GM21367 (cell line): Measurements from ENCODE around the gene MLF2.
"Not testable (repeated sequence)": the region's sequence is repeated elsewhere in the genome, so short reads cannot be mapped to it uniquely, and the experiment has no call there.

Experiments used
- ATAC-seq: cut with Tn5 transposase; IDR thresholded peaks from one replicate; pipeline ENCODE4 v1.9.1; 2021; ENCODE audit not compliant: unreplicated experiment

MLF2 gene

DNA sequence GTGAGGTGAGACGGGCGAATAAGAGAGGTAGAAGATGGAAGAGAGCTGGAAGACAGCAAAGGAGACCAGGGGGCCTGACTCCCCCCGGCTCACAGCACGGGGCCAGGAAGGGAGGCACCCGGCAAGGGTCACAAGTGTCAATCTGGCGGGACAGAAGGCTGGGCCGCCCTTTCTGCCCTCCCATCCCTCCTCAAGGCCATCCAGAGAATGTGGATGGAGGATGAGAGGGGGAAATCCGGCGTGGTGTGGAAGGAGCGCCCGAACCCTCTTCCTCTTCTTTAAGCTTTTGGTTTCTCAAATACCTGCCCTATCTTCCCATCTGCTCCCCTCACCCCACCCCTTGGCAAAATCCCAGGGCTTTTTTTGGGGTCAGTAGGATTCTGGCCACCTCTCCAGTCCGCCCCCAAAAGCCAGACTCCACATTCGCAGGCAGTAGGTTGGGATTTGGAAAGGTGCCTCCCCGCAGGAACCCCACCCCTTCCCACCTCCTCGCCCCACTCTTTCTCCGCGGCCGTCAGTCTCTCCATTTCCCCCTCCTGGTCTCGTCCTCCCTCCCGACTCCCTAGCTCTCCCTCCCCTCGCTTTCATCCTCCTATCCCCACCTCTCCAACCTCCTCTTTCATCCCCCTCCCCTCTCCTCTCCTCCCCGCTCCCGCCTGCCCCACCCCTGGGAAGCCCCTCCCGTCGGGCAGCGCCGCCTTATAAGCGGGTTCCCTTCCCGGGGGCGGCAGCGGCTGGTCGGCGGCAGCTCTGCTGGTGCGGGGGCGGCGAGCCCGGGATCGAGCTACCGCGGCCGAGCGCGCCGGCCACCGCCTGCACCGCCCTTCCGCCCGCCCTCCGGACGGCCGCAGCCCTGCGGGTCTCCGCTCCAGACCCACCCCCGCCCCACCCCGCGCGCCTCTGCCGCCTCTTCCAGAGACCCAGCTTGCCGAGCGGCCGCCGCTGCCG, 13.0 kb upstream of the MLF2 start, which contains the start of gene PTMS:
PTMS (plus strand) TSS at position 730 of the 948 bp plus-strand sequence. CDS start 343 bp downstream, outside the sequence.
- peak; percentile 12 for ATAC-seq

DNA sequence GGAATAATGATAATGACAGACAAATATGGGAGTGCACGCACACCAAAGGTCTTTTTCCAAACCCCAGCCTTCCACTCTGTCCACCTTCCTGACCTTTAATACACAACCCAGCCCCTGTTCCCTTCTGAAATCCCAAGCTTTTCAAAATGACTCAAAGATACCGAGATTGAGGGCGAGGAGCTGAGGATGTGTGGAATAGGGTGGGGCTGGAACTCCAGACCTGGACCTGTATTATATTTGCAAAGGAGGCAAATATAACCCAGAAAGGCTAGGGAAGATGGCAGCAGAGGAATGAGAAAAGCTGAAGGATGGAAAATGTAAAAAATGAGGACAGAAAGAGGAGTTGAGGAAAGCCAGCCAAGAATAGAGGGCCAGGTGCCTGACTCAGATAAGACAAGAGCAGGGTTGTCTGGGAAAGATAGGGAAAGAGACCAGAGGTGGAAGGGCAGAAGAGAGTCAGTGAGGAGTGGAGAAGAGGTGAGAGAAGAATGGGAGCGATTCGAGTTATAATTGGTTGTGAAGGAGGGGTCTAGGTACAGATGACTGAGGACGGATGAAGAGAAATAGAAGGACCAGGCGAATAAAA, 12.2 kb upstream of the MLF2 start:
- no peak for ATAC-seq

DNA sequence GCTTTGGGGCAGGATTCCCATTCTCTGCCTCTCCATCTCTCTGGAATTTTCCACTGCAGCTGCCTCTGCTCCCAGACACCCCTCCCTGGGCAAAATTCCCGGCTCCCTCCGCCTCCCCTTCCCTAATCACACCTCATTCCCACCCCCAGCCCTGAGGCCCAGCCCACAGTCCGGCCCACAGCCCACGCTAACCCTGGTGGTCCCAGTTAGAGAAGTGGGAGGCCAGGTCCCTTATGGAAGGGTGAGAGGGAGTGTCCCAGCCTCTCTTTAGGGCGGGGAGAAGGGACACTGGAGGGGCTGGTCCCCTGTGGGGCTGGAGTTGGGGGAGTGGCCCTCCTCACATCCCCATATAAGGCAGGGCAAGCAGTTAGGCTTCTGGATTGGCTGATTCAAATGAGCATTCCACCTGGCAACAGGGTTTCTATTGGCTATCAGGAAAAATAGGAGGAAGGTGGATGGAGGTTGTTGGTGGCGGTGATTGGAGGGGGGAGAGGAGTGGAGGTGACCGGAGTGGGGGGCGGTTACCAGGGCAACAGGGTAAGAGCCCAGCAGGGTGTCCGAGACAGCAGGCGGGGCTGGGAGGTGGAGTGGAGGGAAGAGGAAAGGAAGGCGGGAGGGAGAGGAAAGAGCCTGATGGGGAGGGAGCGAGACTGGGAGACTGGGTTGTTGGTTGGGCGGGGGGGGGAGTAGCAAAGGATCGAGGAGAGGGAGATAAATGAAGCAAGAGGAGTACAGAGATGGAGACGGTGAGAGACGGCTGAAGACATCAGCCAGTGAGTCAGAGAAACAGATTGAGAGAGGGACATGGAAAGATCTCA, 11.3 kb upstream of the MLF2 start:
- peak; percentile 77 for ATAC-seq

DNA sequence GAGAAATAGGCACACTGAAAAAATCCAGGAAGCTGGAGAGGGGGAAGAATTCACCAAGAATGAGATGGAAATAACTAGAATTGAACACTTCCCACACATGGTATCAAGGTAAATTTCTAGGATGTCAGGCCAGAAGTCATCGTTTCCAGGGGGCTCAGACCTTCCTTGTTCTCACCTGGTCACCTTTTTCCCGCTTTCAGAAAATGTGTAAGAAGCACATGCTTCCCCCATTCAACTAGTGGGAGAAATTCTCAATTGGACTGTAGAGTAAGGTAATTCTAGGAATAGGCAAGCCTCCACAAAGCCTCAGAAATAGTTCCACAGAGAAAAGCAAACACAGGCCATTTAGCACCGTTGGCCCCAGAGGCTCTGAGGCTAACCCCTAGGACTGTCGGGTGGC, 10.4 kb upstream of the MLF2 start:
- ATAC-seq: no peak

DNA sequence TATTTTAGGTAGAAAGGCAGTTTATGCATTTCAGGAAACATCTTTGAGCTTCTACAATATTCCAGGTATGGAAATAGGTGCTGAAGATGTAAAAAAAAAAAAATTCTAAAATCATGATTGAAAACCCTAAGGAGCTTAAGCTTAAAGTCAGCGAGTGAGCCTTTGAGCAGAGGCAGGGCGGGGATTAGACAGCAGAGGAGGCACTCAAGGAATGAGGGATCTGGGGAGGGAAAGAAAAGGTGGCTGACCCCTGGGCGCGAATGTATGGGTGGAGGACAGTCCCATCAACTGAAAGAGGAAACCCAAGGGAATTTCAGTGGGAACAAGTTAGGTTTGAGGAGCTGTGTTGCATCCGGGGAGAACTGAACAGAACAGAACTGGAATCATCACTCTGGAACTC, 6.8 kb upstream of the MLF2 start:
- no peak for ATAC-seq

DNA sequence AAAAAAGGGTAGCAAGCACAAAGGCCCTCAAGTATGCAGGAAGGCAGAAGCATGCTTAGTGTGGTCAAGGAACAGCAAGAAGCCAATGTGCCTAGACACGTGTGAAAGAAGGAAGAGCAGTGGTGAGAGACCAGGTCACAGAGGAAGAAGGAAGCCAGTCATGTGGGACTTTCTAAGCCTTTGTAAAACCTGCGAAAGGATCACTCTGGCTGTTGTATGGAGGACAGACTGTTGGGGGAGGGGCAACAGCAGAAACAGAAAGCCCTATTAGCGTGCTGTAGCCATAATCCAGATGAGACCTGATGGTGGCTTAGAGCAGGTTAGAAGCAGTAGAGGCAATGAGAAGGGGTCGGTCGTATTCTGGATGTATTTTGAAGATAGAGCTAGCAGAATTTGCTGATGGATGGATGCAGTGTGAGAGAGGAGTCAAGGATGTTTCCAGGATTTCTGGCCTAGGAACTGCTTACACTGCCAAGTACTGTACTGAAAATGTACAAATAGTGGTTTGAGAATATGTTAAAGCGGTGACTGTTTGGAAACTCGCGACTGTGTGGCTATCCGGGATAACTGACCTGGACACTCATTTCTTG, 5.7 kb upstream of the MLF2 start:
- no peak for ATAC-seq

DNA sequence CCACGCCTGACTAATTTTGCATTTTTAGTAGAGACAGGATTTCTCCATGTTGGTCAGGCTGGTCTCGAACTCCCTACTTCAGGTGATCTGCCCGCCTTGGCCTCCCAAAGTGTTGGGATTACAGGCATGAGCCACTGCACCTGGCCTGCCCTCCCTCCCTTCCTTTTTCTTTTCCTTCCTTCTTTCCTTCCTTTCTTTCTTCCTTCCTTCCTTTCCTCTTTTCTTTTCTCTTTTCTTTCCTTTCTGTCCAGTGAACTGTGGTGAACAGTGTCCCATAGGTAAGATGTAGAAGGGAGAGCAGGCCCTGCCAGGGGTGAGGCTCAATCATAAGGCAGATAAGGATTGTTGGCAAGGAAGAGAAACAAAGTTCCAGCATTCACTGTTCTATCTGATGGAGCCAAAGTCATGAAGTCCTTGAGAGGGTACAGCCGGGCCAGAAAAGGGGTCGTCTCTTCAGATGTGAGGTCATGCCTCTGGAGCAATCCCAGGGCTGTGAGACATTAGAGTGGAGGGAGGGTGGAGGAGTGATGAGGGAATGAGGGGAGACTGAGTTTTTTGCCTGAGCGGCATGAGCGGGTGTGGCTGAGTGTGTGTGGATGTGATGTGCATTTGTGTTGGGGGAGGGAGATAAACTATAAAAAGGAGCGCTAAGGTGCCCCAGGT, 4.2 kb upstream of the MLF2 start:
- ATAC-seq: no peak

DNA sequence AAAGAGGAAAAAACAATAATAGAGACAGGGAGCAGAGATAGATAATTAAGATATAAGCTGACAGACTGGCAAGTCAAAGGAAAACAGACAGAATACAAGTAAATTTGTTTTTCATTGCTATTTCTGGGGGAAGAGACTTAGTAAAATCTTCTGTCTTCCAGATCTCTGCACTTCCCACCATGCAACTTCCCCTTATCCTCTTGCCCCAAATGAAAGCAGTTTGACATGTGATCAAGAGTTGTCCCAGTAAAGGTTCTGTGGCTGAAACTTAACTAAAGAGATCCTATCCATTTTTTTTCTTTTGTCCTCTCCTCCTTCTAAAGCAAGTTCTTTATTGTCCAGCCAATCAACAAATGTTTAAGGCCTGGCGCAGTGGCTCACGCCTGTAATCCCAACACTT, 1.5 kb upstream of the MLF2 start:
- no peak for ATAC-seq

DNA sequence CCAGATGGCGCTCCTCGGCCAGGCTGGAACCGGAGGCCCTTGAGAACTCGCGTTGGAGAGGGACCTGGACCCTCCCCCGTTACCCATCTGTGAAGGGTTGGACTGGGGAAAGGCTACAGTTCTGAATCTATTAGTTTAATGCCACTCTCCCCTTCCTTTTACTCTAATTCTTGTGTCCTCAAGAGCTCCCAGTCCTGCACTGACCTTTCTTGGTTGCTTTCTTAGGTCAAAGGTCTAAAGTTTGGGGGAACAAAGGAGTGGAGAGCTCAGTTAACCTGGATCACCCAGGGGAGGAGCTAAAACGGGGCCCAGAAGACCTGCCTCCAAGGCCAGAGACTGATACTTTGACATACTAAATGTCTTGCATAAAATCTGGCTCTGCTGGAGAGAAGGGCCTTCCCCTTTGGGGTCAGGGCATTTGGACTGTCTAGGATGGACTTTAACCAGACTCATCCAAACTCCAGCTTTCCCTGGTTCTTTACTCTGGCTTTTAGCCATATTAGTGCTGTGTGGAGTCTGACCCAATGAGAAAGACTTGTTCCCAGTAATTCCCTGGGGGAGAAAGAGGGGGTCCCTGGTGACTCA, 923 bp upstream of the MLF2 start:
- no peak for ATAC-seq

DNA sequence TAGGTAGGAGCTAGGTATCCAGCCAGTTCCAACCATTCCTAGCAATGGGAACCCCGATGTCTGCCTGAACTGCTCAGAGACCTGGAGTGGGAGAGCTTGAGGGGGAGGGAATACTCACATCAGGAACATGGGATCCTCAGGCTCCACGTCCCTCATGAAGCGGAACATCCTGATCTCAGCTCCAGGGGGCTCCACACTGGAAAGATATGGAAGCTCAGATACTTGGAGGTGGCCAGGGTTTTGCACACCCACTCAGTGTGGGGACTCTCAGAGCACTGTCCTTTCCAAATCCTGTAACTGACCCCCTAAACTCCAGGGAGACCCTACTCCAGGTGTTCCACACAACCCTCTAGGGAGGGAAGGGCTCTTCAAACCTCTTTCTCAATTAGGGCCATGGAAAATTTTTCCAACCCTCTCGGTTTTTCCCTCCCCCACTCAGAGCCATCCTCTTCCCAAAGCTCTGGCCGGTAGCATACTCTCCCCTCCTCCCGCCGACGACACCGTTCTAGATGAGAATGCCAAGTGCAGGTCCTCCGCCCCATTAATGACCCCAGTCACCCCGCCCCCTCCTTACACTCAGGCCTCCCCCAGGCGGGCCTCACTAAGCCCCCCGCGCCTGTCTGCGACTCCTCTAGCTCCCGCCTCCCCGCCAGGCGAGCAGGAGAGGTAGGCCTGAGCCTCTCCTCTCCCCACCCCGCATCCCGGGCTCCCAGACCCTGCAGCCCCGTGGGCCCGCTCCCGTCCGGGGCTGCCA, 597 bp downstream of the MLF2 start:
- ATAC-seq: no peak

DNA sequence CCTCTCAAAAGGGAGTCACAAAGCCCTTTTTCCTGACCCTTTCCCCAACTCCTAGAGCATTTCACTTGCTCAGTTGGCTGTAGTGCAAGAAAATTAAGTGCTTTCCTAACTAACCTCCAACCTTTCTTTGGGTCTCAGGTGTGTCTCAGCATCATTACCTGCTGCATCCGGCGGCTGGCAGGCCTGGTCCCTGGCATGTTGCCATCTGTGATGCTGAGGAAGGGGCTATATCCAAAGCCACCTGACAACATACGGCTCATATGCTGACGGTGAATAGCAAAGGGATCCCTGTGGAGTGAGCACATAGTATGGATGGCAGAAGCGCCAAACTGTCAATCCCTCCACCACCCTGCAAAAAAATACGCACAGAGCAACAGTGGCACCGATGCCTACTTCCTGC, 1.2 kb downstream of the MLF2 start:
- no peak for ATAC-seq

DNA sequence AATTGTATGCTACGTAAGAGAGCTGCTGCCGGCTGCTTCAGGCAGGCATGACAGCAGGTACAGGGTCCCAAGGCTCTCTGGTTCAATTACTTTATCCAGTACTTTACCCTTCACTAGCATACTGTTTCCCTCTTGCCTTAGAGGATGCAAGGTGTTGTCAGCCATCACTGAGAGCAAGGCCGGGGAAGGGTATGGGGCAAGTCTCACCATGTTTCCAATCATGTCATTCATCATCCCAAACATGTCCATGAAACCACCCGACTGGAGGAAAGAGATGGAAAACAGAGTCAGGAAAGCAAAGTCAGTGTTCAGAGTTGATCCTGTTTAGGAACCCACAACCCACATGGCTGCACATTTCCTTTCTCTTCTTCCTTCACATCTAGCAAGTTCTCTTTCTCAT, 2.4 kb downstream of the MLF2 start:
- ATAC-seq: no peak

DNA sequence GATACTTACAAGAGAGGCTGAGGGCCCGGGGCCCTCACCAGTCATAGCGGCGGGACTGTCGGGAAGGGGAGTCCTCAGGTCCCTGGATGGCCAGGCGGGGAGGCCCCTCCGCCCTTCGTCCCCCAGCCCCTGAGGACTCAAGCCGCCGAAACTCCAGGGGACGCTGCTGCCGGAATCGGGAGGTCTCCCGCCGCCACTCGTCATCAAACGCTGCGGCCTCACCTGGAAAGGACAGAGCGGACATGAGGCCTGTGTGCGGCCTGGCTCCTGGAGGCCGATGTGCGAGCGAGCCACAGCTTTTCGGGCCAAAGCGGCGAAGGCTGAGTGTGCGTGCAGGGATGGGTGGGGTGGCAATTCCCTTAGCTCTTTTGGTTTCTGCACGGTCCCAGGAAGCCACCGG, 4.2 kb downstream of the MLF2 start:
- ATAC-seq: no peak

DNA sequence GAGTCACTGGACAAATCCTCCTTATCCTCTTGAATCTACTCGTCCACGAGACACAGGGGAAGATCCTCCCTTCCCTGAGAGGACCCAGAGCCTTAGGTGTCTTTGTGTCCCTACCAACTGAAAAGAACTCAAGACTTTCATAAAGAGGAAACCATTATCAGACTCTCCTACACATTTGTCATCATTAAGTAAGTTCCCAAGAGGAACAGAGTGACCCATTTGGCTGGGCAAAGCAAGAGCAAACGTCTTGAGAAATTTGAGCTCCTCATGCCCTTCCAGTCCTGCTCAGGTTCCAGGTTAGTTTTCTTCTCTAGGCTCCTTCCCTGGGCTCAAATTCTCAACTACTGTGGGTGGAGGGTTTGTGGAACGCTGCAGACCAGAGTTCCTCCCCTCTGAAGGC, 5.7 kb downstream of the MLF2 start:
- ATAC-seq: no peak

DNA sequence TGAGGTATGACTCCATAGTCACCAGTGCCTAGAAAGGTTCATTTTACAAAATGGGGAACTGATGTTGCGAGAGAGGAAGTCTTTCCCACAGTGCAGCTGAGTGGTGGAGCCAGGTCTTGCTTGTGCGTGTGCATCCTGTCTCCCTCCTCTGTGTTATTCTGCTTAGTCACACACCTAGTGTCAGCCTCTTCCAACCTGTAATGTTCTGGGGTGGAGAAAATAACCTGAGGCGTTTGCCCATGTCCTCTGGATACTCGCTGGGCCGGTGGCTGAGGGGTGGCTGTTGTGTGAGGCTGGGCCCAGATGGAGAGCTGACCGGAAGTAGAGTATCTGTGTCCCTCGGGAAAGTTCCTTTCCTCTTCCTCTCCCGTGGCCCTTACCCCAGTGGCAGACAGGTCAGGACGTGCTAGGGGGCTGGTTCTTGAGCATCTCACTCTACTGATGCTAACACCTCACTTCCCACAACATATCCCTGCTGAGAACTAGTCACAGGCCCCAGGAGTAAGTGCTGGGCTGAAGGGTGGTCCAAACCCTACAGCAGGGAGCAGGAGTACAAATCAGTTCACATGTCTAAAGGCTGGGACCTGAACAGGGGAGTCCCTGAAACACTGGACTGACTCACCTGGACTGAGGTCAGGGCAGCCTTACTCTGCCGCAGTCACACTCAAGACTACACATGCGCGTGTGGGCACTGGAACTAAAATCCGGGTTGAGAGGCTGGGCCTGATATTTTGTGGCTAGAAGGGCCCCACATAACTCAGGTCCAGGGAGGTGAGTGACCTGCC, 7.0 kb downstream of the MLF2 start:
- ATAC-seq: no peak

DNA sequence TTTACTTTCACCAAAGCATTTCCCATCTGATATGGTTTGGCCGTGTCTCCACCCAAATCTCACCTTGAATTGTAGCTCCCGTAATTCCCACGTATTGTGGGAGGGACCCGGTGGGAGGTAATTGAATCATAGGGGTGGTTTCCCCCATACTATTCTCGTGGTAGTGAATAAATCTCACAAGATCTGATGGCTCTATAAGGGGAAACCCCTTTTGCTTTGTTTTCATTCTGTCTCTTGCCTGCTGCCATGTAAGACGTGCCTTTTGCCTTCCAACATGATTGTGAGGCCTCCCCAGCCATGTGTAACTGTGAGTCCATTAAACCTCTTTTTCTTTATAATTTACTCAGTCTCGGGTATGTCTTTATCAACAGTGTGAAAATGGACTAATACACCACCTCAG, 9.6 kb downstream of the MLF2 start:
- not testable (repeated sequence) for ATAC-seq

DNA sequence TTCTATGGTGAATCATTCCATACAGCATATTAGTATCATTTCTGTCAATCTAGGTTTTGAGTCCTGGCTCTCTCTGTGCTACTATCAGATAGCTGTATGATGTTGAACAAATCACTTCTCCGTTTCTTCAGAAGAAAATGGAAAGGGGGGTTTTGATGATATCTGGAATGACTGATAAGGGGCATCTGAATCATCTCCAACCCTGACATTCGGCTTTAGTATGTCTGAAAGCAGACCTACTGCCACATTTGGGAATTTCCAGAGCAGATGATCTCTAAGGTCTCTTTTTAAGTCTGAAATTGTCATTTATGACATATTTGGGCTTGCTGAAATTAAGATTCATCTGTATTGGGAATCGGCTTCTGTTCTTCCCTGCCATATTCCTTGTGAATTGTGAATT, 10.1 kb downstream of the MLF2 start:
- no peak for ATAC-seq

DNA sequence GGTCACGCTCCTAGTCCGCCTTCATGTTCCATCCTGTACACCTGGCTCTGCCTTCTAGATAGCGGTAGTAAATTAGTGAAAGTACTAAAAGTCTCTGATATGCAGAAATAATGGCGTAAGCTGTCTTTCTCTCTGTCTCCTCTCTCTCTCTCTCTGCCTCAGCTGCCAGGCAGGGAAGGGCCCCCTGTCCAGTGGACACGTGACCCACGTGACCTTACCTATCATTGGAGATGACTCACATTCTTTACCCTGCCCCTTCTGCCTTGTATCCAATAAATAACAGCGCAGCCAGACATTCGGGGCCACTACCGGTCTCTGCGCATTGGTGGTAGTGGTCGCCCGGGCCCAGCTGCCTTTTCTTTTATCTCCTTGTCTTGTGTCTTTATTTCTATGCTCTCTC, 10.9 kb downstream of the MLF2 start:
- not testable (repeated sequence) for ATAC-seq

DNA sequence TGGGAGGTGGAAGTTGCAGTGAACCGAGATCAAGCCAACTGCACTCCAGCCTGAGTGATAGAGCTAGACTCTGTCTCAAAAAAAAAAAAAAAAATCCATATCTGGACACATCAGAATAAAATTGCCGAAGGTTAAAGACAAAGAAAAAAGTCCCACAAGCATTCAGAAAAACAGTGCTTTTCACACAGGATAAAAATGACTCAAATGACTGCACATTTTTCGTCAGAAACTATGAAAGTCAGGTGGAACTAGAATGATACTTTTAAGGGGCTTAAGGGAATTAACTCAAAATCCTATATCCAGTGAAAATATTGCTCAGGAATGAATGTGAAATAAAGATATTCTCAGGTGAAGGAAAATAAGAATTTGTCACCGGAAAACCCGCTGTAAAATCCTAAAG, 16.2 kb downstream of the MLF2 start:
- no peak for ATAC-seq
